ENCODE results near the gene IQGAP2.

DNA sequence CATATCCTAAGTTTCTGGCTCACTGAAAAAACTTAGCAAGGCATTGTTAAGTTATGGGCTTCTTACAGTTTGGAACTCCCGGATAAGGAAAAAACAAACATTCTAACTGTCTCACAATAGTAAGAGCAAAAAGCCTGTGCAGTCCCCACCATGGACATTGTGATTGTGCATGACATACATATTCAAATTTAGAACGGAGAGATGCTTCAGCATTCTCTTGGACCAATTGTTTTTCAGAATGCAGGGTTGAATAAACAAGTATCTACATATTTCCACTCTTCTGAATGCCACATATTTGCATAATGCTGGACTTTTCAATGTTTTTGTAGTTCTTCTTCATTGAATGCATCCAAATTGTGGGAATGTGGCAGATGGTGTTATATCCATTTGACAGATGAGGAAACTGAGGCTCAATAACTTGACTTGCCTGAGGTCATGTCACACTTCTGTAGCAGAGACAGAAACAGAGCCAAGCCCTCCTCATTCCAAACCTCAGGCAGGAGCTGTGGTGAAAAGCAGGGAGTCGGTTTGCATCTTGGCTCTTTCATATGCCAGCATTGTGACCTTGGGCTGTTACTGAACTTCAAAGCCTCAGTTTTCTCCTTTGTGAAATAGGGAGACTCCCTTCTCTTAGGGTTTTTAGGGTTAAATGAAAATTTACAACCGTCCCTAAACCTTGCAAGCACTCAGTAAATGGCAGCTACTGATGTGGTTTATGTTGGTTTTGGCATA, 95.1 kb downstream of the IQGAP2 start:
- TF ChIP-seq EZH2 (IDR thresholded peaks at IDR 0.05; ENCODE audit: low read depth, low read length, severe bottlenecking) (no peak), POLR2A (IDR thresholded peaks at IDR 0.05; ENCODE audit: control extremely low read depth in 1 of 2, low read depth in 2 of 2, low read length in 2 of 2) (no peak), CTCF (IDR thresholded peaks at IDR 0.05; ENCODE audit: control extremely low read depth in 1 of 3, insufficient read depth in 1 of 3, low read depth in 1 of 3, low read length in 3 of 3) (no peak), RAD21 (IDR thresholded peaks at IDR 0.05 in 1 of 2, conservative IDR thresholded peaks at IDR 0.05 in 1 of 2; ENCODE audit: low read depth in 2 of 2, low read length in 2 of 2) (no peak), FOSL1 (IDR thresholded peaks at IDR 0.05; ENCODE audit: insufficient read depth, low read depth, low read length) (no peak), USF2 (IDR thresholded peaks at IDR 0.05; ENCODE audit: low read length) (no peak), POLR2AphosphoS5 (IDR thresholded peaks at IDR 0.05; ENCODE audit: low read depth, low read length) (no peak), PHF8 (conservative IDR thresholded peaks at IDR 0.05; ENCODE audit: low read depth, low read length) (no peak), RFX5 (IDR thresholded peaks at IDR 0.05; ENCODE audit: borderline replicate concordance, low read depth, low read length) (no peak), CBX8 (IDR thresholded peaks at IDR 0.05; ENCODE audit: borderline replicate concordance, low read depth, low read length) (no peak), MAFK (IDR thresholded peaks at IDR 0.05; ENCODE audit: low read depth, low read length) (no peak), TAF1 (IDR thresholded peaks at IDR 0.05; ENCODE audit: low read depth, low read length) (no peak), ATF2 (IDR thresholded peaks at IDR 0.05; ENCODE audit: low read length) (no peak)
- TF ChIP-seq, protein P1, sequence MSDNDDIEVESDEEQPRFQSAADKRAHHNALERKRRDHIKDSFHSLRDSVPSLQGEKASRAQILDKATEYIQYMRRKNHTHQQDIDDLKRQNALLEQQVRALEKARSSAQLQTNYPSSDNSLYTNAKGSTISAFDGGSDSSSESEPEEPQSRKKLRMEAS (IDR thresholded peaks at IDR 0.05) = no peak

All from H1 (cell line).